GM23338 (cell line): ENCODE measurements around the gene GNA15. TPM values are rescaled to one million over a fixed set of nuclear protein-coding genes. Genes with fewer than 3 reads are reported as not detected.

Experiments
- ATAC-seq: fragments of 200-7000 bp; cut with Tn5 transposase; 3 replicates; pipeline ENCODE4 v1.9.1; 2020
- DNase-seq: peaks from one replicate; pipeline ENCODE4 v3.0.0-alpha.2; 2015; ENCODE audit warnings: low spot score
- H2AFZ ChIP-seq: fragments of 200-600 bp; sonication (generic); 2 replicates; pipeline ENCODE4 v1.8.0; 2016; ENCODE audit warnings: antibody characterized with exemption, mild to moderate bottlenecking, moderate library complexity
- H3F3A ChIP-seq: fragments of 200-600 bp; sonication (generic); replicated peaks from 2 replicates; pipeline ENCODE4 v1.8.0; 2017; ENCODE audit warnings: antibody characterized with exemption, mixed run types, low read depth
- H3K27ac ChIP-seq: fragments of 200-600 bp; sonication (generic); 2 replicates; pipeline ENCODE4 v1.6.1; 2016; ENCODE audit warnings: low read depth
- H3K27me3 ChIP-seq: fragments of 200-600 bp; sonication (generic); 2 replicates; pipeline ENCODE4 v1.8.0; 2016; ENCODE audit warnings: mild to moderate bottlenecking, mixed run types, moderate library complexity; ENCODE audit not compliant: insufficient read depth
- H3K36me3 ChIP-seq: fragments of 200-600 bp; sonication (generic); 2 replicates; pipeline ENCODE4 v1.8.0; 2016; ENCODE audit warnings: mild to moderate bottlenecking; ENCODE audit not compliant: insufficient read depth
- H3K4me1 ChIP-seq: fragments of 200-600 bp; sonication (generic); 2 replicates; pipeline ENCODE4 v1.8.0; 2016; ENCODE audit warnings: mild to moderate bottlenecking, moderate library complexity; ENCODE audit not compliant: insufficient read depth
- H3K4me2 ChIP-seq: fragments of 200-600 bp; sonication (generic); 2 replicates; pipeline ENCODE4 v1.7.1; 2017; ENCODE audit warnings: mixed run types
- H3K4me3 ChIP-seq: fragments of 200-600 bp; sonication (generic); 2 replicates; pipeline ENCODE4 v1.6.1; 2016; ENCODE audit warnings: mixed run types
- H3K79me2 ChIP-seq: fragments of 200-600 bp; sonication (generic); replicated peaks from 2 replicates; pipeline ENCODE4 v1.8.0; 2017; ENCODE audit warnings: mild to moderate bottlenecking; ENCODE audit not compliant: insufficient read depth
- H3K9me2 ChIP-seq: fragments of 200-600 bp; sonication (generic); 2 replicates; pipeline ENCODE4 v1.8.0; 2017; ENCODE audit not compliant: insufficient read depth
- H4K20me1 ChIP-seq: fragments of 200-600 bp; sonication (generic); replicated peaks from 2 replicates; pipeline ENCODE4 v1.8.0; 2017; ENCODE audit warnings: mild to moderate bottlenecking; ENCODE audit not compliant: insufficient read depth
- H3K27ac Mint-ChIP-seq: 2 replicates; pipeline ENCODE4 v1.8.0; 2020; ENCODE audit warnings: inconsistent platforms, mild to moderate bottlenecking, moderate library complexity, mixed read lengths
- H3K27me3 Mint-ChIP-seq: 3 replicates; pipeline ENCODE4 v1.8.0; 2022; ENCODE audit warnings: low read depth, mild to moderate bottlenecking, moderate library complexity, mixed read lengths, inconsistent platforms; ENCODE audit not compliant: insufficient read depth, poor library complexity
- H3K36me3 Mint-ChIP-seq: 3 replicates; pipeline ENCODE4 v1.8.0; 2021; ENCODE audit warnings: low read depth, mild to moderate bottlenecking, inconsistent platforms, moderate library complexity, mixed read lengths
- H3K4me1 Mint-ChIP-seq: 3 replicates; pipeline ENCODE4 v1.8.0; 2020; ENCODE audit warnings: mild to moderate bottlenecking, inconsistent platforms, mixed read lengths
- H3K4me3 Mint-ChIP-seq: 3 replicates; pipeline ENCODE4 v1.8.0; 2021; ENCODE audit warnings: moderate library complexity, mild to moderate bottlenecking, inconsistent platforms, mixed read lengths
- H3K9me3 Mint-ChIP-seq: 3 replicates; pipeline ENCODE4 v1.8.0; 2020; ENCODE audit warnings: moderate library complexity, mild to moderate bottlenecking, inconsistent platforms, mixed read lengths
- CREB1 ChIP-seq: fragments of 250-450 bp; sonication (Bioruptor Pico); IDR thresholded peaks from 2 replicates; pipeline ENCODE4 v1.5.0; 2020; ENCODE audit warnings: low read depth, mild to moderate bottlenecking, moderate library complexity
- CTCF ChIP-seq, 2 experiments: fragments of 200-600 bp in 1 of 2; sonication (generic) in 1 of 2; conservative IDR thresholded peaks; 2 replicates each; pipeline versions ENCODE4 v1.5.1 to v1.6.1; 2016 to 2017; ENCODE audit warnings: antibody characterized with exemption in 2 of 2, low read depth in 2 of 2, mild to moderate bottlenecking in 2 of 2, moderate library complexity in 1 of 2
- EZH2 ChIP-seq: fragments of 200-600 bp; sonication (generic); IDR thresholded peaks from one replicate; pipeline ENCODE4 v1.8.0; 2017; ENCODE audit warnings: antibody characterized with exemption, mild to moderate bottlenecking, low read depth; ENCODE audit not compliant: unreplicated experiment
- EZH2phosphoT487 ChIP-seq: fragments of 200-600 bp; sonication (generic); IDR thresholded peaks from one replicate; pipeline ENCODE4 v1.8.1; 2018; ENCODE audit warnings: antibody characterized with exemption; ENCODE audit not compliant: unreplicated experiment
- JUNB ChIP-seq: IDR thresholded peaks from one replicate; pipeline ENCODE4 v1.6.1; 2016; ENCODE audit warnings: antibody characterized with exemption; ENCODE audit not compliant: unreplicated experiment
- NANOG ChIP-seq: IDR thresholded peaks from 2 replicates; pipeline ENCODE4 v1.6.1; 2016; ENCODE audit warnings: antibody characterized with exemption, borderline replicate concordance
- POLR2AphosphoS5 ChIP-seq: IDR thresholded peaks from 2 replicates; pipeline ENCODE4 v1.6.1; 2016; ENCODE audit warnings: antibody characterized with exemption, low read depth
- REST ChIP-seq: IDR thresholded peaks from one replicate; pipeline ENCODE4 v1.6.1; 2018; ENCODE audit warnings: antibody characterized with exemption; ENCODE audit not compliant: unreplicated experiment
- STAT1 ChIP-seq: IDR thresholded peaks from one replicate; pipeline ENCODE4 v1.6.1; 2016; ENCODE audit warnings: antibody characterized with exemption; ENCODE audit not compliant: unreplicated experiment
- ZNF114 ChIP-seq: fragments of 250-450 bp; sonication (Bioruptor Pico); IDR thresholded peaks from 2 replicates; pipeline ENCODE4 v1.5.0; 2020; ENCODE audit warnings: mild to moderate bottlenecking, moderate library complexity
- ZNF331 ChIP-seq: fragments of 250-450 bp; sonication (Bioruptor Pico); IDR thresholded peaks from 2 replicates; pipeline ENCODE4 v1.5.0; 2020; ENCODE audit warnings: low read depth, mild to moderate bottlenecking, moderate library complexity
- polyA plus RNA-seq: library from polyadenylated mRNA; unstranded; fragments of >200 nt; fragmentation: Nextera tagmentation; extraction: Ambion mirVana; gene quantifications from 2 replicates; pipeline ENCODE4 v1.2.1, GENCODE V29; 2016
- total RNA-seq: library from RNA; depleted of rRNA; stranded (reverse); fragments of >200 nt; shearing (Covaris generic); gene quantifications from 2 replicates; pipeline ENCODE4 v1.2.3, GENCODE V29; 2014
- TF ChIP-seq, protein P1 (sequence below): IDR thresholded peaks from 2 replicates; pipeline ENCODE4 v1.6.1; 2016; ENCODE audit warnings: antibody characterized with exemption
- TF ChIP-seq, protein P2 (sequence below): fragments of 250-450 bp; sonication (Bioruptor Pico); IDR thresholded peaks from 2 replicates; pipeline ENCODE4 v1.5.0; 2020; ENCODE audit warnings: mild to moderate bottlenecking, moderate library complexity

The GNA15 gene
- total and polyA plus RNA-seq, 2 experiments from 2014 or later = 0.14 to 0.31 TPM

DNA sequence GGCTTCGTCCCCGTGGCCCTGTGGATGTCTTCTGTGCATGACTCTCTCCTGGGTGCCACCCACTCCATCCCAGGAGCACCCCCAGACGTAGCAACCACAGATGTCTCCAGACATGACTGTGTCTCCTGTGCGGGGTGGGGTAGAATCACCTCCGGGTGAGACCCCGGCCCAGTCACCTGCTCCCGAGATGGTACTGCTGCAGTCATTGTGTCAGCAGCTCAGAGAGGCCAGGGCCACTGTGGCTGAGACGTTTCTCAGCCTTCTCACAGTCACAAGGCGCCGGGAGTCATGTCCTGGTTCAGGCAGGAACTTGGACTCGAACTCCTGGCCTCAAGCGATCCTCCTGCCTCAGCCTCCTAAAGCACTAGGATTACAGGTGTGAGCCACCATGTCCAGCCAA, 66.5 kb downstream of the GNA15 start:
- Histone ChIP-seq H3K9me2 (no peaks in the 10 kb centered on the region), H3K79me2 (no peaks in the 10 kb centered on the region), H3F3A (no peaks in the 10 kb centered on the region), H3K36me3 (peaks cover 10% of the 10 kb centered on the region), H2AFZ (no peak overlapping the region), H3K4me3 (no peak overlapping the region), H3K4me2 (no peak overlapping the region), H3K27ac (no peak overlapping the region), H3K4me1 (no peaks in the 10 kb centered on the region), H4K20me1 (no peaks in the 10 kb centered on the region; the same call in 1 of the 2 replicates), H3K27me3 (no peaks in the 10 kb centered on the region)
- no peak overlapping the region for H3K27ac Mint-ChIP-seq
- TF ChIP-seq ZNF114 (CRISPR knock-in tag) (no peak), POLR2AphosphoS5 (no peak), CREB1 (CRISPR knock-in tag) (no peak), EZH2phosphoT487 (no peak), REST (no peak), STAT1 (no peak), NANOG (no peak), ZNF331 (no peak), JUNB (no peak), CTCF (conservative IDR thresholded peaks at IDR 0.05; ENCODE audit: low read depth in 2 of 2) (no peak), EZH2 (no peak)
- TF ChIP-seq, protein P1, sequence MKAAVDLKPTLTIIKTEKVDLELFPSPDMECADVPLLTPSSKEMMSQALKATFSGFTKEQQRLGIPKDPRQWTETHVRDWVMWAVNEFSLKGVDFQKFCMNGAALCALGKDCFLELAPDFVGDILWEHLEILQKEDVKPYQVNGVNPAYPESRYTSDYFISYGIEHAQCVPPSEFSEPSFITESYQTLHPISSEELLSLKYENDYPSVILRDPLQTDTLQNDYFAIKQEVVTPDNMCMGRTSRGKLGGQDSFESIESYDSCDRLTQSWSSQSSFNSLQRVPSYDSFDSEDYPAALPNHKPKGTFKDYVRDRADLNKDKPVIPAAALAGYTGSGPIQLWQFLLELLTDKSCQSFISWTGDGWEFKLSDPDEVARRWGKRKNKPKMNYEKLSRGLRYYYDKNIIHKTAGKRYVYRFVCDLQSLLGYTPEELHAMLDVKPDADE = no peak
- TF ChIP-seq, protein P2, sequence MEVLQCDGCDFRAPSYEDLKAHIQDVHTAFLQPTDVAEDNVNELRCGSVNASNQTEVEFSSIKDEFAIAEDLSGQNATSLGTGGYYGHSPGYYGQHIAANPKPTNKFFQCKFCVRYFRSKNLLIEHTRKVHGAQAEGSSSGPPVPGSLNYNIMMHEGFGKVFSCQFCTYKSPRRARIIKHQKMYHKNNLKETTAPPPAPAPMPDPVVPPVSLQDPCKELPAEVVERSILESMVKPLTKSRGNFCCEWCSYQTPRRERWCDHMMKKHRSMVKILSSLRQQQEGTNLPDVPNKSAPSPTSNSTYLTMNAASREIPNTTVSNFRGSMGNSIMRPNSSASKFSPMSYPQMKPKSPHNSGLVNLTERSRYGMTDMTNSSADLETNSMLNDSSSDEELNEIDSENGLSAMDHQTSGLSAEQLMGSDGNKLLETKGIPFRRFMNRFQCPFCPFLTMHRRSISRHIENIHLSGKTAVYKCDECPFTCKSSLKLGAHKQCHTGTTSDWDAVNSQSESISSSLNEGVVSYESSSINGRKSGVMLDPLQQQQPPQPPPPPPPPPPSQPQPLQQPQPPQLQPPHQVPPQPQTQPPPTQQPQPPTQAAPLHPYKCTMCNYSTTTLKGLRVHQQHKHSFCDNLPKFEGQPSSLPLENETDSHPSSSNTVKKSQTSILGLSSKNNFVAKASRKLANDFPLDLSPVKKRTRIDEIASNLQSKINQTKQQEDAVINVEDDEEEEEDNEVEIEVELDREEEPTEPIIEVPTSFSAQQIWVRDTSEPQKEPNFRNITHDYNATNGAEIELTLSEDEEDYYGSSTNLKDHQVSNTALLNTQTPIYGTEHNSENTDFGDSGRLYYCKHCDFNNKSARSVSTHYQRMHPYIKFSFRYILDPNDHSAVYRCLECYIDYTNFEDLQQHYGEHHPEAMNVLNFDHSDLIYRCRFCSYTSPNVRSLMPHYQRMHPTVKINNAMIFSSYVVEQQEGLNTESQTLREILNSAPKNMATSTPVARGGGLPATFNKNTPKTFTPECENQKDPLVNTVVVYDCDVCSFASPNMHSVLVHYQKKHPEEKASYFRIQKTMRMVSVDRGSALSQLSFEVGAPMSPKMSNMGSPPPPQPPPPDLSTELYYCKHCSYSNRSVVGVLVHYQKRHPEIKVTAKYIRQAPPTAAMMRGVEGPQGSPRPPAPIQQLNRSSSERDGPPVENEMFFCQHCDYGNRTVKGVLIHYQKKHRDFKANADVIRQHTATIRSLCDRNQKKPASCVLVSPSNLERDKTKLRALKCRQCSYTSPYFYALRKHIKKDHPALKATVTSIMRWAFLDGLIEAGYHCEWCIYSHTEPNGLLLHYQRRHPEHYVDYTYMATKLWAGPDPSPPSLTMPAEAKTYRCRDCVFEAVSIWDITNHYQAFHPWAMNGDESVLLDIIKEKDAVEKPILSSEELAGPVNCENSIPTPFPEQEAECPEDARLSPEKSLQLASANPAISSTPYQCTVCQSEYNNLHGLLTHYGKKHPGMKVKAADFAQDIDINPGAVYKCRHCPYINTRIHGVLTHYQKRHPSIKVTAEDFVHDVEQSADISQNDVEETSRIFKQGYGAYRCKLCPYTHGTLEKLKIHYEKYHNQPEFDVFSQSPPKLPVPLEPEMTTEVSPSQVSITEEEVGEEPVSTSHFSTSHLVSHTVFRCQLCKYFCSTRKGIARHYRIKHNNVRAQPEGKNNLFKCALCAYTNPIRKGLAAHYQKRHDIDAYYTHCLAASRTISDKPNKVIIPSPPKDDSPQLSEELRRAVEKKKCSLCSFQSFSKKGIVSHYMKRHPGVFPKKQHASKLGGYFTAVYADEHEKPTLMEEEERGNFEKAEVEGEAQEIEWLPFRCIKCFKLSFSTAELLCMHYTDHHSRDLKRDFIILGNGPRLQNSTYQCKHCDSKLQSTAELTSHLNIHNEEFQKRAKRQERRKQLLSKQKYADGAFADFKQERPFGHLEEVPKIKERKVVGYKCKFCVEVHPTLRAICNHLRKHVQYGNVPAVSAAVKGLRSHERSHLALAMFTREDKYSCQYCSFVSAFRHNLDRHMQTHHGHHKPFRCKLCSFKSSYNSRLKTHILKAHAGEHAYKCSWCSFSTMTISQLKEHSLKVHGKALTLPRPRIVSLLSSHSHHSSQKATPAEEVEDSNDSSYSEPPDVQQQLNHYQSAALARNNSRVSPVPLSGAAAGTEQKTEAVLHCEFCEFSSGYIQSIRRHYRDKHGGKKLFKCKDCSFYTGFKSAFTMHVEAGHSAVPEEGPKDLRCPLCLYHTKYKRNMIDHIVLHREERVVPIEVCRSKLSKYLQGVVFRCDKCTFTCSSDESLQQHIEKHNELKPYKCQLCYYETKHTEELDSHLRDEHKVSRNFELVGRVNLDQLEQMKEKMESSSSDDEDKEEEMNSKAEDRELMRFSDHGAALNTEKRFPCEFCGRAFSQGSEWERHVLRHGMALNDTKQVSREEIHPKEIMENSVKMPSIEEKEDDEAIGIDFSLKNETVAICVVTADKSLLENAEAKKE = no peak
- H3K27me3 Mint-ChIP-seq = peaks cover 9% of the 10 kb centered on the region
- DNase-seq (no peak), ATAC-seq (no peak)
- H3K36me3 Mint-ChIP-seq = peaks cover 14% of the 10 kb centered on the region
- no peak overlapping the region for H3K4me3 Mint-ChIP-seq
- H3K9me3 Mint-ChIP-seq = no peaks in the 10 kb centered on the region
- H3K4me1 Mint-ChIP-seq = no peaks in the 10 kb centered on the region
